ENCODE results near the gene C10orf67.

The C10orf67 gene

GRCh38 chr10:23174977-23175512 lies 169.6 kb downstream of the C10orf67 start:
- Histone ChIP-seq H4K20me1 (ENCODE audit: low read depth, low read length) (no peaks in the 10 kb centered on the region), H3K27ac (ENCODE audit: low read depth, low read length) (no peak overlapping the region), H3K36me3 (ENCODE audit: low read length) (no peaks in the 10 kb centered on the region), H3K4me3 (ENCODE audit: insufficient read depth, low read length, poor library complexity, severe bottlenecking) (no peak overlapping the region), H3F3A (ENCODE audit: insufficient read depth) (no peaks in the 10 kb centered on the region), H3K9me3 (ENCODE audit: insufficient read depth, low read length) (no peaks in the 10 kb centered on the region), H3K9me2 (replicated peaks; ENCODE audit: insufficient read depth, low read length) (no peaks in the 10 kb centered on the region), H3K79me2 (ENCODE audit: insufficient read depth, low read length) (no peaks in the 10 kb centered on the region), H2AFZ (ENCODE audit: low read depth, low read length, severe bottlenecking) (no peak overlapping the region), H3K4me2 (ENCODE audit: low read depth, low read length, poor library complexity, severe bottlenecking) (no peak overlapping the region), H3K9ac (ENCODE audit: low read length) (no peak overlapping the region), H3K27me3 (ENCODE audit: low read length) (no peaks in the 10 kb centered on the region)
- no peak for TF ChIP-seq CTCF (IDR thresholded peaks at IDR 0.05; ENCODE audit: insufficient read depth, low read length, poor library complexity, severe bottlenecking)
- no peak for TF ChIP-seq EZH2phosphoT487 (conservative IDR thresholded peaks at IDR 0.05; ENCODE audit: low read length)

- H2AFZ ChIP-seq (ENCODE audit: low read depth, low read length, severe bottlenecking) = no peak overlapping the region
- H3K4me3 ChIP-seq (ENCODE audit: insufficient read depth, low read length, poor library complexity, severe bottlenecking) = no peak overlapping the region
- H3K9me3 ChIP-seq (ENCODE audit: insufficient read depth, low read length) = no peaks in the 10 kb centered on the region
- H3K79me2 ChIP-seq (ENCODE audit: insufficient read depth, low read length) = no peaks in the 10 kb centered on the region
- no peak overlapping the region for H3K9ac ChIP-seq (ENCODE audit: low read length)
- TF ChIP-seq CTCF (IDR thresholded peaks at IDR 0.05; ENCODE audit: insufficient read depth, low read length, poor library complexity, severe bottlenecking) (no peak), EZH2phosphoT487 (conservative IDR thresholded peaks at IDR 0.05; ENCODE audit: low read length) (no peak)
- no peaks in the 10 kb centered on the region for H3K9me2 ChIP-seq (replicated peaks; ENCODE audit: insufficient read depth, low read length)
- no peak overlapping the region for H3K4me2 ChIP-seq (ENCODE audit: low read depth, low read length, poor library complexity, severe bottlenecking)
- no peaks in the 10 kb centered on the region for H4K20me1 ChIP-seq (ENCODE audit: low read depth, low read length)
- no peaks in the 10 kb centered on the region for H3K27me3 ChIP-seq (ENCODE audit: low read length)
- no peaks in the 10 kb centered on the region for H3K36me3 ChIP-seq (ENCODE audit: low read length)
- H3K27ac ChIP-seq (ENCODE audit: low read depth, low read length) = no peak overlapping the region
- no peaks in the 10 kb centered on the region for H3F3A ChIP-seq (ENCODE audit: insufficient read depth)
Observed at GRCh38 chr10:23174074-23174976, 170.3 kb downstream of the C10orf67 start.

GRCh38 chr10:23173214-23174073 lies 171.2 kb downstream of the C10orf67 start:
- Histone ChIP-seq H3K27ac (ENCODE audit: low read depth, low read length) (no peak overlapping the region), H3K27me3 (ENCODE audit: low read length) (no peaks in the 10 kb centered on the region), H3K79me2 (ENCODE audit: insufficient read depth, low read length) (no peaks in the 10 kb centered on the region), H3F3A (ENCODE audit: insufficient read depth) (no peaks in the 10 kb centered on the region), H3K9ac (ENCODE audit: low read length) (no peak overlapping the region), H4K20me1 (ENCODE audit: low read depth, low read length) (no peaks in the 10 kb centered on the region), H3K36me3 (ENCODE audit: low read length) (no peaks in the 10 kb centered on the region), H3K4me3 (ENCODE audit: insufficient read depth, low read length, poor library complexity, severe bottlenecking) (no peak overlapping the region), H2AFZ (ENCODE audit: low read depth, low read length, severe bottlenecking) (no peak overlapping the region), H3K4me2 (ENCODE audit: low read depth, low read length, poor library complexity, severe bottlenecking) (no peak overlapping the region), H3K9me2 (replicated peaks; ENCODE audit: insufficient read depth, low read length) (no peaks in the 10 kb centered on the region), H3K9me3 (ENCODE audit: insufficient read depth, low read length) (no peaks in the 10 kb centered on the region)
- TF ChIP-seq EZH2phosphoT487 (conservative IDR thresholded peaks at IDR 0.05; ENCODE audit: low read length) (no peak), CTCF (IDR thresholded peaks at IDR 0.05; ENCODE audit: insufficient read depth, low read length, poor library complexity, severe bottlenecking) (no peak)
